Measurements from ENCODE around the gene PSMB3.

DNA sequence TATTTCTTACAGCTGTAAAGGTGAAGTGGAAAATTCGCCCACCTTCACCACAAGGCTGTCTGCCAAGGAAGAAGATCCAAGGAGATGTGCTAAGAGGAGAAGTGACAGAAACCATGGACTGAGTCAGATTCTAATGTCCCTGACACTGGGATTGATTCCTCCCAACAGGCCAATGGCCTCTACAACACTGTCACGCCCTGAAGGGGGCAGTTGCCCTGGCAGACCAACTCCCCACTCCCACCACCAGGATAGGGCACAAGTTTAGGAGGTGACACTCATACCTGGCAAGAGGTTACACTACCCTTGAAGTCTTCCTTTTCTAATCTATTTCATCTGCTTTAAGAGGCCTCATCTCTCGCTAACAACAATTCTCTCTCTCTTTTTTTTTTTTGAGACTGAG, 30.7 kb downstream of the PSMB3 start:
- TF ChIP-seq, protein P1, sequence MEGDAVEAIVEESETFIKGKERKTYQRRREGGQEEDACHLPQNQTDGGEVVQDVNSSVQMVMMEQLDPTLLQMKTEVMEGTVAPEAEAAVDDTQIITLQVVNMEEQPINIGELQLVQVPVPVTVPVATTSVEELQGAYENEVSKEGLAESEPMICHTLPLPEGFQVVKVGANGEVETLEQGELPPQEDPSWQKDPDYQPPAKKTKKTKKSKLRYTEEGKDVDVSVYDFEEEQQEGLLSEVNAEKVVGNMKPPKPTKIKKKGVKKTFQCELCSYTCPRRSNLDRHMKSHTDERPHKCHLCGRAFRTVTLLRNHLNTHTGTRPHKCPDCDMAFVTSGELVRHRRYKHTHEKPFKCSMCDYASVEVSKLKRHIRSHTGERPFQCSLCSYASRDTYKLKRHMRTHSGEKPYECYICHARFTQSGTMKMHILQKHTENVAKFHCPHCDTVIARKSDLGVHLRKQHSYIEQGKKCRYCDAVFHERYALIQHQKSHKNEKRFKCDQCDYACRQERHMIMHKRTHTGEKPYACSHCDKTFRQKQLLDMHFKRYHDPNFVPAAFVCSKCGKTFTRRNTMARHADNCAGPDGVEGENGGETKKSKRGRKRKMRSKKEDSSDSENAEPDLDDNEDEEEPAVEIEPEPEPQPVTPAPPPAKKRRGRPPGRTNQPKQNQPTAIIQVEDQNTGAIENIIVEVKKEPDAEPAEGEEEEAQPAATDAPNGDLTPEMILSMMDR (IDR thresholded peaks at IDR 0.05; ENCODE audit: low read depth, low read length, poor library complexity, severe bottlenecking): no peak
- TF ChIP-seq EZH2phosphoT487 (IDR thresholded peaks at IDR 0.05; ENCODE audit: borderline replicate concordance, low read length): no peak
